Neural cell (in vitro differentiated cells): Measurements from ENCODE around the gene DACT2. TPM values are rescaled to one million over a fixed set of nuclear protein-coding genes. Genes with fewer than 3 reads are reported as not detected.

Experiments
- H2AFZ ChIP-seq: fragments of 200-600, 300-800 bp; sonication (generic), shearing (Covaris generic); 2 replicates; pipeline ENCODE4 v1.6.0; 2014; ENCODE audit warnings: low read depth, mild to moderate bottlenecking, antibody characterized with exemption, low read length, moderate library complexity
- H3F3A ChIP-seq: fragments of 200-600 bp; shearing (Covaris generic); 2 replicates; pipeline ENCODE4 v1.6.1; 2016; ENCODE audit warnings: mild to moderate bottlenecking, moderate library complexity, mixed read lengths, antibody characterized with exemption, low read length; ENCODE audit not compliant: insufficient read depth, poor library complexity, severe bottlenecking
- H3K27ac ChIP-seq: fragments of 200-600, 300-800 bp; sonication (generic), shearing (Covaris generic); 2 replicates; pipeline ENCODE4 v1.5.1; 2014; ENCODE audit warnings: mild to moderate bottlenecking, low read length, moderate library complexity
- H3K27me3 ChIP-seq: fragments of 300-800, 200-600 bp; sonication (generic), shearing (Covaris generic); 2 replicates; pipeline ENCODE4 v1.6.0; 2014; ENCODE audit warnings: mild to moderate bottlenecking, low read depth, low read length, moderate library complexity; ENCODE audit not compliant: insufficient read depth
- H3K36me3 ChIP-seq: fragments of 300-800, 200-600 bp; sonication (generic), shearing (Covaris generic); 2 replicates; pipeline ENCODE4 v1.5.1; 2014; ENCODE audit warnings: mild to moderate bottlenecking, antibody characterized with exemption, low read length, moderate library complexity; ENCODE audit not compliant: insufficient read depth
- H3K4me2 ChIP-seq: fragments of 300-800, 200-600 bp; sonication (generic), shearing (Covaris generic); 2 replicates; pipeline ENCODE4 v1.6.0; 2014; ENCODE audit warnings: mild to moderate bottlenecking, low read length
- H3K4me3 ChIP-seq: fragments of 300-800, 200-600 bp; sonication (generic), shearing (Covaris generic); 2 replicates; pipeline ENCODE4 v1.5.1; 2014; ENCODE audit warnings: mild to moderate bottlenecking, low read length, moderate library complexity
- H3K79me2 ChIP-seq: fragments of 200-600 bp; shearing (Covaris generic); replicated peaks from 2 replicates; pipeline ENCODE4 v1.6.0; 2014; ENCODE audit warnings: mild to moderate bottlenecking, low read length, moderate library complexity; ENCODE audit not compliant: insufficient read depth
- H3K9ac ChIP-seq: fragments of 300-800, 200-600 bp; sonication (generic), shearing (Covaris generic); 2 replicates; pipeline ENCODE4 v1.6.1; 2016; ENCODE audit warnings: mild to moderate bottlenecking, low read length, mixed read lengths
- H3K9me2 ChIP-seq: fragments of 200-600 bp; shearing (Covaris generic); 2 replicates; pipeline ENCODE4 v1.6.1; 2016; ENCODE audit warnings: mild to moderate bottlenecking, low read length, mixed read lengths; ENCODE audit not compliant: insufficient read depth
- H3K9me3 ChIP-seq: fragments of 200-600, 300-800 bp; sonication (generic), shearing (Covaris generic); 2 replicates; pipeline ENCODE4 v1.6.1; 2016; ENCODE audit warnings: mild to moderate bottlenecking, mixed run types, low read length, moderate library complexity, mixed read lengths
- H4K20me1 ChIP-seq: fragments of 200-600 bp; shearing (Covaris generic); 2 replicates; pipeline ENCODE4 v1.6.1; 2016; ENCODE audit warnings: mild to moderate bottlenecking, mixed run types; ENCODE audit not compliant: insufficient read depth
- EP300 ChIP-seq: fragments of 450-650 bp; conservative IDR thresholded peaks from 2 replicates; pipeline ENCODE4 v1.6.1; 2014; ENCODE audit warnings: antibody characterized with exemption, mild to moderate bottlenecking, moderate library complexity; ENCODE audit not compliant: poor library complexity, severe bottlenecking
- EZH2 ChIP-seq: fragments of 200-600, 300-800 bp; shearing (Covaris generic), sonication (generic); IDR thresholded peaks from 2 replicates; pipeline ENCODE4 v1.6.1; 2014; ENCODE audit warnings: antibody characterized with exemption, low read length, borderline replicate concordance, mild to moderate bottlenecking; ENCODE audit not compliant: insufficient read depth, poor library complexity, severe bottlenecking
- MXI1 ChIP-seq: fragments of 450-650 bp; conservative IDR thresholded peaks from 2 replicates; pipeline ENCODE4 v1.6.1; 2014; ENCODE audit warnings: antibody characterized with exemption, mild to moderate bottlenecking; ENCODE audit not compliant: poor library complexity, severe bottlenecking
- SMC3 ChIP-seq: fragments of 450-650 bp; conservative IDR thresholded peaks from 2 replicates; pipeline ENCODE4 v1.6.1; 2014; ENCODE audit warnings: antibody characterized with exemption, mild to moderate bottlenecking, moderate library complexity; ENCODE audit not compliant: poor library complexity
- TAF1 ChIP-seq: IDR thresholded peaks from 2 replicates; pipeline ENCODE4 v1.6.1; 2012; ENCODE audit warnings: low read depth
- polyA plus RNA-seq: library from polyadenylated mRNA; depleted of rRNA; stranded (reverse); fragments of >200 nt; gene quantifications from 2 replicates; pipeline ENCODE4 v1.2.3, GENCODE V29; 2014
- TF ChIP-seq, protein P1 (sequence below): fragments of 450-650 bp; IDR thresholded peaks from 2 replicates; pipeline ENCODE4 v1.5.1; 2014; ENCODE audit warnings: antibody characterized with exemption, mild to moderate bottlenecking, moderate library complexity; ENCODE audit not compliant: poor library complexity, severe bottlenecking

DACT2 gene
- polyA plus RNA-seq, 1 donor from 2014 or later = 0.48 TPM

- Histone ChIP-seq H3F3A (no peaks in the 10 kb centered on the region), H3K4me2 (no peak overlapping the region), H2AFZ (no peak overlapping the region), H3K27ac (no peak overlapping the region), H3K36me3 (no peaks in the 10 kb centered on the region), H3K27me3 (no peaks in the 10 kb centered on the region), H3K4me3 (no peak overlapping the region), H4K20me1 (no peaks in the 10 kb centered on the region), H3K9me3 (no peaks in the 10 kb centered on the region), H3K79me2 (no peaks in the 10 kb centered on the region), H3K9me2 (no peaks in the 10 kb centered on the region), H3K9ac (no peak overlapping the region)
- TF ChIP-seq EP300 (no peak), SMC3 (no peak), EZH2 (no peak), TAF1 (no peak)
- TF ChIP-seq, protein P1, sequence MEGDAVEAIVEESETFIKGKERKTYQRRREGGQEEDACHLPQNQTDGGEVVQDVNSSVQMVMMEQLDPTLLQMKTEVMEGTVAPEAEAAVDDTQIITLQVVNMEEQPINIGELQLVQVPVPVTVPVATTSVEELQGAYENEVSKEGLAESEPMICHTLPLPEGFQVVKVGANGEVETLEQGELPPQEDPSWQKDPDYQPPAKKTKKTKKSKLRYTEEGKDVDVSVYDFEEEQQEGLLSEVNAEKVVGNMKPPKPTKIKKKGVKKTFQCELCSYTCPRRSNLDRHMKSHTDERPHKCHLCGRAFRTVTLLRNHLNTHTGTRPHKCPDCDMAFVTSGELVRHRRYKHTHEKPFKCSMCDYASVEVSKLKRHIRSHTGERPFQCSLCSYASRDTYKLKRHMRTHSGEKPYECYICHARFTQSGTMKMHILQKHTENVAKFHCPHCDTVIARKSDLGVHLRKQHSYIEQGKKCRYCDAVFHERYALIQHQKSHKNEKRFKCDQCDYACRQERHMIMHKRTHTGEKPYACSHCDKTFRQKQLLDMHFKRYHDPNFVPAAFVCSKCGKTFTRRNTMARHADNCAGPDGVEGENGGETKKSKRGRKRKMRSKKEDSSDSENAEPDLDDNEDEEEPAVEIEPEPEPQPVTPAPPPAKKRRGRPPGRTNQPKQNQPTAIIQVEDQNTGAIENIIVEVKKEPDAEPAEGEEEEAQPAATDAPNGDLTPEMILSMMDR = no peak
Observed at GRCh38 chr6:168258795-168259194, 60.8 kb downstream of the DACT2 start.

GRCh38 chr6:168256940-168257339 is 62.6 kb downstream of the DACT2 start:
- Histone ChIP-seq H3K9me3 (no peaks in the 10 kb centered on the region), H2AFZ (no peak overlapping the region), H3K27me3 (no peaks in the 10 kb centered on the region), H3F3A (no peaks in the 10 kb centered on the region), H3K4me3 (no peak overlapping the region), H4K20me1 (no peaks in the 10 kb centered on the region), H3K9ac (no peak overlapping the region), H3K27ac (no peak overlapping the region), H3K79me2 (no peaks in the 10 kb centered on the region), H3K9me2 (no peaks in the 10 kb centered on the region), H3K4me2 (no peak overlapping the region), H3K36me3 (no peaks in the 10 kb centered on the region)
- TF ChIP-seq EZH2 (no peak), MXI1 (no peak)

Other genes starting within 250 kb of the DACT2 start
- not detected in 2 replicates for gene FRMD1, start 240.6 kb downstream of the DACT2 start, polyA plus RNA-seq
- 0.50 and 1.2 TPM in 2 replicates for gene SMOC2, start 121.4 kb upstream of the DACT2 start, polyA plus RNA-seq